Measurements from ENCODE around the gene YPEL5. TPM values are rescaled to one million over a fixed set of nuclear protein-coding genes. Genes with fewer than 3 reads are reported as not detected.

YPEL5 gene
- total RNA-seq (2022; extraction: Qiagen RNA extraction; ENCODE audit: low read depth) = 41.9 to 63.2 TPM (median 57.5 TPM) in 5 replicates

GRCh38 chr2:30146337-30147195, at the start of gene YPEL5:
TSS of gene YPEL5 (plus strand) at chr2:30147007. CDS start at chr2:30156652, 9,645 bp downstream.

Other genes with a start within 250 kb of the YPEL5 start
- not detected in 5 replicates for gene ALK, start 225.4 kb upstream of the YPEL5 start, total RNA-seq (2022; extraction: Qiagen RNA extraction; ENCODE audit: low read depth)
- gene LBH, start 84.5 kb downstream of the YPEL5 start, total RNA-seq (2022; extraction: Qiagen RNA extraction; ENCODE audit: low read depth) = 78.3 to 138 TPM (median 115 TPM) in 5 replicates

All from A549 treated with ZK216348 at 1 μM for 4 hours (cell line).